GM21619 (cell line): Measurements from ENCODE around the gene EFHB.
"Not testable (repeated sequence)": the region's sequence is repeated elsewhere in the genome, so short reads cannot be mapped to it uniquely, and the experiment has no call there.

Experiments
- ATAC-seq: cut with Tn5 transposase; IDR thresholded peaks from one replicate; pipeline ENCODE4 v1.9.1; 2021; ENCODE audit not compliant: unreplicated experiment

The EFHB gene, protein sequence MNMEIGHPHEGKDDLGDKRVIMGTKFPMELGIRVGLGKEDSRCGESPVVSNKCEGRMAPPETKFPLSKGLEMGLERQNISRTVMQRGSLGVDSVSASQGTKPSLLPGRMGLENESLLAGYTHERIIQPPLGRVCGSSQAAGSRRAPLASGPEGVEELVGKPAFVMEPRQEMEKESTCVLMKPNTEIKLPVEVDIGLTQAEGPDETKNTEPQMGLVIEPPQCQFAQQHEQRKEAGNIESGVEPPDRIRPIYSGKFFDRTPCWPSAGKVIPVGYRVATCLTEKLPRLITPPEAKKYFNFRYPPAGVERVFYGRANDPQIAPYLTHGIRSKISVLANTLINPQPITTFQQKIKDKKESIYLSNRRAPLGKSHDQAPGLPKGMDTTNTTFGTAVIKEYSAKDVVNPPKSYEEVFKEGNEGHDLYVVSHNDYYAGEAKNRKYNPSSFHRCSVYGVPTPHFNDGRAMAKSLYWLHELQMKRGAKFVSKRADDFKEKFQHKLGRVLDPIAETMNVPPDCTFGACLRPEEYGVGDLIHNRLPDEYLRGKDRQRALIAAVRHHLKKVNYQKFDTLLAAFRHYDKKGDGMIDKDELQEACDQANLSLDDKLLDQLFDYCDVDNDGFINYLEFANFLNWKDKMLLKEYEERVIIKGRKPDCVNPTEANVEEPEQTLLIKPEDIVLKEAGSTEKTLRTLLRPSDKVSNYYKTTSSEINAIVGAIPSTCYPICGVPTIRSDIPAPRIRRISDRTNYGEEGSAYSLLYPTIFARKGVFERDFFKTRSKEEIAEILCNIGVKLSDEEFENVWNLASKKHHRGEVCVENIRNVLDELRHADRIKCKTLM

DNA sequence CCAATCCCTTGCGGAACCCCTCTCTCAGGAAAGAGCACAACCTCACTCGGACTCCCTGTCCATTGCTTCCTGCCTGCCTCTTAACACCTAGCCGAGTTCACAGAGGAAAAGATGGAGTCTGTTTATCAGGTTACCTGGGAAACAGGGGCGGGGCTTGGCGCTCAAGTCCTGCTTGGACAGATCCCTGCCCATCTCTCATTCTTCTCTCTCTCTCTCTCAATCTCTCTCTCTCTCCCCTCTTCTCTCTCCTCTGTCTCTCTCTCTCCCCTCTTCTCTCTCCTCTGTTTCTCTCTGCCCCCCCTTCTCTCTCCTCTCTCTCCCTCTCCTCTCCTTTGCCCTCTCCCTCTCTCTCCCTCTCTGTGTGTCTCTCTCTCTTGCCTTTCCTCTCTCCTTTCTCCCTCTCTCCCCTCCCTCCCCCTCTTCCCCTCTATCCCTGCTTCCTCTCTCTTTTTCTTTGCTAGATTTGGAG, at the start of gene EFHB:
TSS of gene EFHB (minus strand) at position 120 of the 469 bp plus-strand sequence. CDS start 199 bp downstream, outside the sequence.
- ATAC-seq, result no peak

DNA sequence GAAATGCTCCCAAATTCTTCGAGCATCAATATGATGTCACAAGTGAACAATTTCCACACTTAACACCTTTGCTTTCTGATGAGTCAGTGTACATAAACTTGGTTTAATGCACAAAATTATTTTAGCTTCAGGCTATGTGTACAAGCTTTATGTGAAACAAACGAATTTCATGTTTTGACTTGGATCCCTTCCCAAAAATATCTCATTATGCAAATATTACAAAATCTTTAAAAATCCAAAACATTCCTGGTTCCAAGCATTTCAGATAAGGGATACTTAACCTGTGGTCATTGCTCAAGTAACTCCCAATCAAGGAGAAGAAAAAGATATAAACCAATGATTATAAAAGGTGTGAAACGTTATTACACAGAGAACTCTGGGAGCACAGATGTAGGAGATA, 38.0 kb upstream of the EFHB start:
- no peak for ATAC-seq

DNA sequence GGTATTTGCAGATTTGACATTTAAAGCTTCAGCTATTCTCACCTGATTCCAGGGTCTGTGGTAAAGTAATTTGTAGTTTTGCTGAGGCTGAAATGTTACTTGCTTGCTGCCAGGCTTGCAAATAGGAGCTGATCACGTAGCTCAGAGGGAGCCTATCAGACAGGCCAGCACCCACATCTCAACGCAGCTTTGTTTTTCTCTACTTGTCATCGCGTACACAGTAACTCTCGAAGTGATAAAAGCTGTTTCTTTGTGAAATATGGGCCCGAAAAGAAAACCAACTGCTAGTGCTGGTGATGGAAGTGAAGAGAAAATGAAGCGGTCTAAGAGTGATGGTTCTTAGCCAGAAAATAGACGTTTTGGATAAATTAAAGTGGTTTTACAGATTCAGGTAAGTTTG, 36.3 kb upstream of the EFHB start:
- no peak for ATAC-seq

DNA sequence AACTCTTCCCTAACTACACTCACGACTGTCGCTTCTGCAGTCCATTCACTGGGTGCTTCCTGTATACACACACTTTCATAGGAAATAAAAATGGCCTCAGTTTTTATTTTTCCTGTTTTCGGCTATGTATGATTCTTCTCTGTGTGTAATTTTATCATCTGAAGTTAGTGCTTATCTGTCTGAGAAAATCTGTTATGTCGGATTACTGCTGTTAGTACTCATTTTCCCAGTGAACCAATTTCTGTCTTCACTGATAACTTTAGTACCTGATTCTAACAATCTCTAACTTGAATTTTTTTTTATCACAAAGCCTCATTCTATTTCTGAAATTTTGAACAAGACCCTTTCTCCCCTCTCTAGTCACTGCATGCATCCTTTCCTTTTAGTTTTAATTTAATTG, 33.8 kb upstream of the EFHB start:
- no peak for ATAC-seq

DNA sequence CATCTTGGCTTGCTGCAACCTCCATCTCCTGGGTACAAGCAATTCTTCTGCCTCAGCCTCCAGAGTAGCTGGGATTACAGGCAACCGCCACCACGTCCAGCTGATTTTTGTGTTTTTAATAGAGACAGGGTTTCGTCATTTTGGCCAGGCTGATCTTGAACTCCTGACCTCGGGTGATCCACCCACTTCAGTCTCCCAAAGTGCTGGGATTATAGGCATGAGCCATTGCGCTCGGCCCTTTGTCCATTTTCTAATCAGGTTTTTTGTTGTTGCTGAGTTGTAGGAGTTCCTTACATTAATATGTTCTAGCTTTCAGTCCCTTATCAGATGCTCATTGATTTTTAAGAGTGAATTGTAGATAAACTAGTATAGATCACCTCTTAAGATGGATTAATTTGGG, 33.2 kb upstream of the EFHB start:
- ATAC-seq, result no peak

DNA sequence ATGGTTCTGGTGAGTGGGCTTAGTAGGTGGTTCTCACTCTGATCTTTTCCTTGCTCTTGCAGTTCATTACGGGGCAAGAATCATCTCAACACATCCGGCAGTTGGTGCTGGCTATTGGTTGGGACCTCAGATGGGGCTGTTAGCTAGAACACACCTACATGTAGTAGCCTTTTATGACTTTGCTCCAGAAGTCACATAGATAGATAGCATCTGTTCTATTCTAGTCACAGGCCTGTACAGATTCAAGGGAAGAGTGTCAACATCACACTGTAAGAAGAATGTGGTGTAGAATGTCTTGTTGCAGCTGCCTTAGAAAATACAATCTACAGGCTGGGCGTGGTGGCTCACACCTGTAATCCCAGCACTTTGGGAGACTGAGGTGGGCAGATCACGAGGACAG, 27.9 kb upstream of the EFHB start:
- no peak for ATAC-seq

DNA sequence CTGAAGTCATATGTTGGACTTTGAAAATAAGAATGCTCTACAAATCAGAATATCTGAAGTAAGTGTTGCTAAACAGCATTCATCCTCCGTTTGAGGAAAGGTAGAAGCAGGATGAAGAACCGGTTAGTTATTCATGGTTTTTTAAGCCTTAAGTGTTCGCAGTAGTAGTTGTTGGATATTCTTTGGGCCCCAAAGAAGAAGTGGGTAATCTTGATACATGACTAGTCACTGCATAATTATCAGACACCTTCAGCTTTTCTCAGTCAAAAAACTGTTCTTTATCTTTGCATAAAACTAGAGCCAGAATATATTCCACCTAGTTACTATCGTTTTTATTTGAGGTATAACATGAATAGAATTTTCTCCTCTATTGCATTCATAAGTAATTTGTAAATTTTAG, 26.7 kb upstream of the EFHB start:
- no peak for ATAC-seq

DNA sequence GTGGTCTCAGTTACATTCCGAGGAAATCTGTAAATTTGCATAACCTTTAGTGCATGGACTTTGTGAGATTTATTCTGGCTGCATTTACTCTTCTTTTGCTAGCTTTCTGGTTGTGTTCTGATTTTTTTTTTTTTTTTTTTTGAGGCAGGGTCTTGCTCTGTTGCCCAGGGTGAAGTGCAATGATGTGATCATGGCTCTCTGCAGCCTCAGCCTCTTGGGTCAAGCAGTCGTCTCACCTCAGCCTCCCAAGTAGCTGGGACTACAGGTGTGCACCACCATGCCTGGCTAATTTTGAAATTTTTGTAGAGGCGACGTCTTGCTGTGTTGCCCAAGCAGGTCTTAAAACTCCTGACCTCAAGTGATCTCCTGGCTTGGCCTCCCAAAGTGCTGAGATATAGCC, 25.5 kb upstream of the EFHB start:
- no peak for ATAC-seq

DNA sequence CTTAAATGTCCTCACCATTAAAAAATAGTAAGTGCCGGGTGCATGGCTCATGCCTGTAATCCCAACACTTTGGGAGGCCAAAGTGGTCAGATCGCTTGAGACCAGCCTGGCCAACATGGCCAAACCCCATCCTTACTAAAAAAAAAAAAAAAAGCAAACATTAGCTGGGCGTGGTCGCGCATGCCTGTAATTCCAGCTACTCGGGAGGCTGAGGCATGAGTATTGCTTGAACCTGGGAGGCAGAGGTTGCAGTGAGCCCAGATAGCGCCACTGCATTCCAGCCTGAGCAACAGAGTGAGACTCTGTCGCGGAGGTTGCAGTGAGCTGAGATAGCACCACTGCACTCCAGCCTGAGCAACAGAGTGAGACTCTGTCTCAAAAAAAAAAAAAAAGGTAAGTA, 23.3 kb upstream of the EFHB start:
- ATAC-seq, result not testable (repeated sequence)

DNA sequence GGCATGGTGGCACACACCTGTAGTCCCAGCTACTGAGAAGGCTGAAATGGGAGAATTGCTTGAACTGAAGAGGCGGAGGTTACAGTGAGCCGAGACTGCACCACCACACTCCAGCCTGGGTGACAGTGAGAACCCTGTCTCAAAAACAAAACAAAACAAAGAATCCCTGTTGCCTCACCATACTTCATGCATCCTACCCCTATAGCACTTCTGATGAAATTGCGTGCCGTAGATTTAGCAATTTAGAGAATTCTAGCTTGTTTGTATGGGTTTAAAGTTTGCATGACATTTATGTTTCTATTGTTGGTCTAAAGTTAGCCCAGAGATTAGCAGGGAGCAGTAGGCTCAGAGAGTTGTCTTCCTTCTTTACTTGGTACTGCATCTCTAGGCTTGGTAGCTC, 20.7 kb upstream of the EFHB start:
- no peak for ATAC-seq

DNA sequence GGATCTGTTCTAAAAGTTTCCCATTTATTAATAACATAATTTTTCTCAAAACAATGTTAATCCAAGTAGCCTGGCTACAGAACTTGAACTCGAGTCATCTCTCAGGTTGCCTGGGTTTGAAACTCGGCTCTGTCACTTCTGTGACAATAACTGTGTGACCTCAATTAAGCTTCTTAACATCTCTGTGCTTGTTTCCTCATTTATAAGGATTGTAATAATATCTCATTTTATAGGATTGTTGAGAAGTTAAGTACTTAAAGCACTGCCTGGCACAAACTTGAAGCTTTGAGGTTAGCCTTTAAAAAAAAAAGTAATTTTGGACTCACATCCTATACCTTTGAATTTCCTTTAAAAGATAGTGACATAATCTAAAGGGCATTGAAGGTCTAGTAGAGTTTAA, 16.3 kb upstream of the EFHB start:
- no peak for ATAC-seq

DNA sequence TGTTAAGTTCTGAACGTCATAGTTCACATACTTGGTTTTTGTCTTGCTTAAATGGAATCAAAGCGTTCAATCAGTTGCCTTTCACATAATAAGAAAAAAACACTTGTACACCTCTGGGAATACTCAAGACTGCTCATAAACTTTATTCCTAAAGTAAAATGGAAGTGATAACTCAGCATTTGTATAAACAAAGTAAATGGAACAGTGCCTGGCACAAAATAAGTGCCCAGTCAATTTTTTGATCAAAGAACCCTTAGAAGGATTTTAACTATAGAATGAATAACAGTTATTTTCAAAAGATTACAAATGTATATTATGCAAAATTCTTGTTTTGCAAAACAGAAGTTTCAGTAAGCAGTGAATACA, 14.2 kb upstream of the EFHB start:
- ATAC-seq, result no peak

DNA sequence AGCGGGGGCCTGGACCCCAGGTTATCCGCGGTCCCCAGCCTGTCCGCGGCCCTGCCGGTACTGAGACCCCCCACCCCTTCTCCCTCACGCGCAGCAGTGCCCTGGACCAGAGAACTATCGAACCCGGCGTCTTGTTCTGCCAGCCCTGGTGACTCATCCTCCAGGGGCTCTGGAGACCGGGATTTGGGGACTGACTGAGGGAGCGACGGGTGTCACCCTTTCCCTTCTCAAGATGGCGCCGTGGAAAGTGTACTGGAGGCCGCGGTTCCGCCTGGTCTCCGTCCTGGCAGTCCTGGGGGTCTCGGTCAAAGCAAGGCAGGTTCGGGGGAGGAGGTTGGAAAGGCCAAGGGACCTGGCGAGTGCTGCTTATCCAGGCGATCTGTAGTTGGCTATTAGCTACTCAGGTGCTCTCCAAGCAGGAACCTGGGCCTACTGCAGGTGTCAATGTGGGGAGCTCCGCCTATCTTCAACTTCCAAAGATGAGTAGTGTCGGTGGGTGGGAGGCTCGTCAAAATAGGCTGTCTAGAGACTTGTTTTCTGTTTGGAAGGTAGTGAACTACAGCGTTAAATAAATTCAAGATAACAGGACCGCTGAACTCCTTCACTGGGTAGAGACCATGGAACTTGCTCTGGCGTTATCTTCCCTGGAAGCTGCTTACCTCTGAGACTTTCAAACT, 13.7 kb upstream of the EFHB start:
- peak; percentile 17 for ATAC-seq

DNA sequence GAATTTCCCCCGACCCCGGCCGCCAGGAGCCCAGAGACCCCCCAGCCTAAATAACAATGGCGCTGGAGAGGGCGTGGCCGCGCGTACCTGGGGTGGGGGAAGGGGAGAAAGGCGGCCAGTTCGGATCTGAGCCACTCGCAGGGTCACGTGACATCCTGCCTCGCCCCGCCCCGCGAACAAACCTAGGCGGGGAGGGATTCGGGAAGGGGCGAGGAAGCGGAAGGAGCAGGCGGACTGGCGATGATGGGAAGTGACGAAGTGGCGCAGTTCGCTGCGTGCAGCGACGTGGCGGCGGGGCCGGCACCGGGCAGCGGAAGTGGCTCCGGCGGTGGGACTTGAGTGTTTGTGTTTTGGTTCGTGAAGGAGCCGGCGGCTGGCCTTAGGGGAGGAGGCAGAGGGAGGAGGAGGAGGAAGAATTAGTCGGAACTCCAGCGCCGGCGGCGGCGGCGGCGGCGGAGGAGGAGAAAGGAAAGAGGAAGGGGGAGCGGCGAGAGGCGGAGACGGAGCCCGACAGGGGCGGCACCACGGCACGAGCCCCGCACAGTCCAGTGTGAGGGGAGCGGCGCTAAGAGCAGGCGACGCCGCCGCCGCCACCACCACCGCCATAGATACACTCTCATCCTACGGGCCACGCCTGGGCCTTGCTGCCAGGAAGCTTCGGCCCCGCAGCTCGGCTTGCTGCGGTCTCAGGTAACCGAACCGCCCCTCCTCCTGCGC, 13.0 kb upstream of the EFHB start, which contains the start of gene RAB5A:
TSS of gene RAB5A (plus strand) at position 266 of the 717 bp plus-strand sequence. CDS start 3,802 bp downstream, outside the sequence.
- ATAC-seq, result peak; percentile 97

DNA sequence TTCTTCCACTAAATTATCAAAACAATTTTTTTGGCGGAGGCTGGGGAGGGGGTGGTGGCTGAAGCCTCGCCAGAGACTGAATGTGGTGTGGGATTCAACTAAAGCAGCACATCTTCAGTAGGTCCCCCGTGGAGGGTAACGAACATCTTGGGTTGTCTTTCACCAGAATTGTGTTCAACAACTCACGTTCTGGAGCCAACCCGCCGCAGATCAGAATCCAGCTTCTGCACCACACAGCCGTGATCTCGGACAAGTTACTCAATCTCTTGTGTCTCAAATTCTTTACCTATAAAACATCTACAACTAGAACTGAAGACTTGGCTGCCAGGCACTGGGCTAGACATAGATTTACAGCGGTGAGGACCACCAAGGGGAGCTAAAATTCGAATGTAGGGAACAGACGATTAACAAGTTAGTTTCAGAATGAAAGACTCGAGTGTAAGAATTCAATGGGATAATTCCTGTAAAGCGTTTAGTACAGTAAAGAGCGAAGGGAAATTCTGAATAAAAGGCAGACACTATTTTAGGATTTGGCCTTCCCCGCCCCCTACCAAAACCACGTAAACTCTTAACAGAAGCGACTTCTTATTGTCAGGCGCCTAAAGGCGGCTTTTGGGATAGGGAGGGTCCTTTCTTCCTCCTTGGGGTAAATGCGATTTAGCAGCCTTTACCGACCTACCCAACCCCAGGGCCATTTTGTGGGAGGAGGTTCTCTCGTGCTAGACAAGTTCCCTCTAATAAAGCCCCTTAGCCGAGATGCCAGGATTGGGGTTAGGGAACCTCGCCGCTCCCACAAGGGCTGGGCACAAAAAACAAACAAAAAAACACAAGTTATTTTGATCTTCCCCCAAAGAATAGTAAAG, 12.2 kb upstream of the EFHB start:
- ATAC-seq, result peak; percentile 3

DNA sequence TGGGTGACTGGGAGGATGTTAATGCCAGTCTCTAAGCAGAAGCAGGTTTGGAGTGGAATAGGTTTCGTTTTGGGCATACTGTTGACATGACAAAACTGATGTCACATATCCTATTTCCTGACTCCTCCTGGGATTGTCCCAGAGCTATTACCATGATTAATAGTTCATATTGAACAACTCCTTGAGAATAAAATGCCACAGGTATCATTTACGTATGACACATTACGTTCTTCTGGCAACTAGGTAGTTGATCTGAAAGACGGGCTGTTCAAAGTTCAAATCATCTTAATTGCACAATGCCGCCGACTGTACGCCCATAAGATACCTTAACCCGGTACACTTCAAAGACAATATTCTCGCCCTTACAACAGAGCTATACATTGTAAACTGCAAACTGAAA, 11.5 kb upstream of the EFHB start:
- no peak for ATAC-seq

DNA sequence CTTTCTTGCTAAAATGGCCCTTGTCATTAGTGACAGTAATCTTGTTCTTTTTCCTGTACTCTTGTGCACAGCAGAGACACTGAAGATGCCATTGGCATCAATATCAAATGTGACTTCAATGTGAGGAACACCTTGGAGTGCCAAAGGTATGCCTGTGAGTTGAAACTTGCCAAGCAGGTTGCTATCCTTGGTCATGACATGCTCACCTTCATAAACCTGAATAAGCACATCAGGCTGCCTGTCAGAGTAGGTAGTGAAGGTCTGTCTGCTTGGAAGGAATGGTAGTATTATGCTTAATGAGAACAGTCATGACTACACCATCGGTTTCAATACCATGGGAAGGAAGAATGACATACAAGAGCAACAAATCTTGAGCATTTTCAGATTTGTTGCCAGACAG, 6.6 kb upstream of the EFHB start:
- ATAC-seq, result no peak

DNA sequence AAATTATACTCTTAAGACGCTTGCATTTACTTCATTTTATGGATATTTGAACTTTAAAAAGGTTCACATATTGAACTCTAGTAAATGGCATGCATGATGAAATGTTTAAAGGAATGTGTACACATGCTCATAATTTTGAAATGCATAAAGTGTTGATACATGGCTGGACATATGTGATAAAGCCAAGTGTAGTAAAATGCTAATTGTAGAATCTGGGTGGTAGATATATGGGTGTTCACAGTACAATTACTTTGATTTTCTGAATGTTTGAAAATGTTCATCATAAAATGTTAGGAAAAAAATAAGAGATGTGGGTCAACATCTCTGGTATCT, 4.2 kb upstream of the EFHB start:
- no peak for ATAC-seq

DNA sequence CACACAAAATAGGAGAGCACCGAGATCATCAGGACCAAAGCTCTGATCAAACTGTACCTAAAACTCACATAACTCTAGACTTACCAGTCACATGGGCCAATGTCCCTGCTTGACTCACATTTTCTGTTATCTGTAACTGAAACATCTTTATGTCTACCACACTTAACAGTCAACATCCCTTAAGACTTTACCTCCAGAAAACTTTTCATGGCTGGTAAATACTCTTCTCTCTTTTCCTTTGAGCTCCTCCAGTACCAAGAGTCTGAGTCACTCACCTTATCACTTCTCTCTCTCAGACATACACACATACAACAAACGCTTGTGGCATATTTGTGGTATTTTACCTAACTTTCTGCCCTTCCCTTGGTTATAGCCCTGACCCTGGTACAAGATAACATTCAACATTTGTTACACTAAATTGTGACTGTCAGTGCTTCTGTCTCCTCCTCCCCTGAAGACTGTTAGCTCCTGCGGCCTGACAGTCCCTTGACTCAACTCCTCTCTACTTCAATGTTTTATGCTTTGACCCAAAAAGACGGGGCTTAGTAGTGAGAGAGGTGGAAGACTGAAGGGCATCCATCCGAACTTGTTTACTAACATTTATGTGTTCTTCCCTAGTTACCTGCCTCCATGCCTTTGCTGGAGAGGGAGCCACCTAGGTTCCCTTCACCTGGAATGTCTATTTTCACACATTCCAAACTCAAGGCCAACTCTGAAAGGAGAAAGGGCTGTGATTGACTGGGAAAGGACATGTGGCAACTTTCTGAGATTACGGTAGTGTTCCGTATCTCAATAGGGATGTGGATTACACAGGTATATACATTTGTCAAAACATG, 3.7 kb upstream of the EFHB start:
- ATAC-seq, result no peak
